NOMO-1 (cell line): ENCODE data around the gene RET.

Experiments used
- DNase-seq, 2 experiments: peaks; one replicate each; lab custom pipeline; 2025; ENCODE audit not compliant: unreplicated experiment in 2 of 2; lab: John Stamatoyannopoulos, UW

Gene RET

GRCh38 chr10:43044448-43044921 is 32.4 kb upstream of the RET start:
- DNase-seq = no peak

GRCh38 chr10:43044961-43045621 is 31.8 kb upstream of the RET start:
- no peak for DNase-seq

GRCh38 chr10:43045631-43046287 is 31.1 kb upstream of the RET start:
- DNase-seq = no peak

GRCh38 chr10:43046288-43046991 is 30.4 kb upstream of the RET start:
- DNase-seq = no peak

- DNase-seq = no peak
Measured at GRCh38 chr10:43047288-43047970, 29.4 kb upstream of the RET start.

- DNase-seq = no peak
Measured at GRCh38 chr10:43048301-43049051, 28.4 kb upstream of the RET start.

GRCh38 chr10:43049081-43049551 is 27.8 kb upstream of the RET start:
- DNase-seq = no peak

GRCh38 chr10:43050011-43050410 is 26.9 kb upstream of the RET start:
- no peak for DNase-seq

GRCh38 chr10:43053825-43054224 is 23.0 kb upstream of the RET start:
- no peak for DNase-seq

GRCh38 chr10:43054593-43054992 is 22.3 kb upstream of the RET start:
- DNase-seq = no peak

GRCh38 chr10:43055217-43055616 is 21.7 kb upstream of the RET start:
- DNase-seq = no peak

GRCh38 chr10:43055991-43056567 is 20.8 kb upstream of the RET start:
- DNase-seq = no peak

GRCh38 chr10:43056568-43057011 is 20.3 kb upstream of the RET start:
- DNase-seq = no peak

GRCh38 chr10:43057231-43057711 is 19.6 kb upstream of the RET start:
- no peak for DNase-seq

- DNase-seq = no peak
Measured at GRCh38 chr10:43057831-43058340, 19.0 kb upstream of the RET start.

- DNase-seq = no peak
Measured at GRCh38 chr10:43058716-43059335, 18.0 kb upstream of the RET start.

GRCh38 chr10:43059336-43059720 is 17.5 kb upstream of the RET start:
- no peak for DNase-seq

- DNase-seq = no peak
Measured at GRCh38 chr10:43059828-43060227, 17.0 kb upstream of the RET start.

GRCh38 chr10:43060291-43060690 is 16.6 kb upstream of the RET start:
- DNase-seq = no peak
